Spleen (tissue), 7 donors: Measurements from ENCODE around the gene WASHC3.

Source experiments
- POLR2A ChIP-seq, 3 donors: fragments of 450-650 bp; IDR thresholded peaks; one replicate each; pipeline ENCODE4 v1.5.1; 2017; ENCODE audit warnings: antibody characterized with exemption in 3 of 3, mild to moderate bottlenecking in 1 of 3
- POLR2AphosphoS5 ChIP-seq, 3 donors: sonication (generic); formaldehyde crosslinking; IDR thresholded peaks; one replicate each; pipeline ENCODE4 v1.5.1; 2017; ENCODE audit warnings: antibody characterized with exemption in 3 of 3
- TF ChIP-seq, protein P1 (sequence below), 11 experiments: fragments of 200-600 bp in 7 of 11; fragments of 450-650 bp in 4 of 11; sonication (generic) in 4 of 11; IDR thresholded peaks in 8 of 11; conservative IDR thresholded peaks in 3 of 11; 1 replicate in 7 of 11; 2 replicates in 4 of 11; pipeline versions ENCODE4 v1.4.0 to v1.8.0; 2016 to 2021; ENCODE audit warnings: antibody characterized with exemption in 11 of 11, inconsistent platforms in 4 of 11, mild to moderate bottlenecking in 1 of 11
- donor health status: DM: no; HTN: no; CAD: no; lungs with moderate emphysema.
- donor health status: DM: no; HTN: no; CAD: no.
- donor health status: DM: no; HTN: no; CAD: no.

DNA sequence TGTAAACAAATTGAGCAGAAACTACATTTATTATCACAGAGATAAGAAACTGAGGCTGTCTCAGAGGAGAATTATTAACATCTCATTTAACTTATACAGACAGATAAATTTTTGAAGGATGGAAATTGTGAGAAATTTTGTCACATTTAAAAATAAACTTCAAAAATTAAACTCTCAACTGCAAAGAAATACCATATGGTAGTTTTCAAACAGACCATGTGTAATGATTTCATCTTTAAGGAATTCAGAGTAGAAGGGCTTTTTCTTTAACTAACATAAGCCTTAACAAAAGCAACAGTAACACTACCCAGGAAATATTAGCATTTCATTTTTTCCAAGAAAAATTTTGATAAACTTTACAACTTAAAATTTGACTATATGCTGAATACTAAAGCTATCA lies 31.5 kb upstream of the WASHC3 start:
- TF ChIP-seq, protein P1, sequence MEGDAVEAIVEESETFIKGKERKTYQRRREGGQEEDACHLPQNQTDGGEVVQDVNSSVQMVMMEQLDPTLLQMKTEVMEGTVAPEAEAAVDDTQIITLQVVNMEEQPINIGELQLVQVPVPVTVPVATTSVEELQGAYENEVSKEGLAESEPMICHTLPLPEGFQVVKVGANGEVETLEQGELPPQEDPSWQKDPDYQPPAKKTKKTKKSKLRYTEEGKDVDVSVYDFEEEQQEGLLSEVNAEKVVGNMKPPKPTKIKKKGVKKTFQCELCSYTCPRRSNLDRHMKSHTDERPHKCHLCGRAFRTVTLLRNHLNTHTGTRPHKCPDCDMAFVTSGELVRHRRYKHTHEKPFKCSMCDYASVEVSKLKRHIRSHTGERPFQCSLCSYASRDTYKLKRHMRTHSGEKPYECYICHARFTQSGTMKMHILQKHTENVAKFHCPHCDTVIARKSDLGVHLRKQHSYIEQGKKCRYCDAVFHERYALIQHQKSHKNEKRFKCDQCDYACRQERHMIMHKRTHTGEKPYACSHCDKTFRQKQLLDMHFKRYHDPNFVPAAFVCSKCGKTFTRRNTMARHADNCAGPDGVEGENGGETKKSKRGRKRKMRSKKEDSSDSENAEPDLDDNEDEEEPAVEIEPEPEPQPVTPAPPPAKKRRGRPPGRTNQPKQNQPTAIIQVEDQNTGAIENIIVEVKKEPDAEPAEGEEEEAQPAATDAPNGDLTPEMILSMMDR (IDR thresholded peaks at IDR 0.05 in 8 of 11, conservative IDR thresholded peaks at IDR 0.05 in 3 of 11) = no peak
- TF ChIP-seq POLR2AphosphoS5 (IDR thresholded peaks at IDR 0.05) = no peak
- TF ChIP-seq POLR2A (IDR thresholded peaks at IDR 0.05) = no peak
